Raji (cell line): ENCODE data around the gene NPAS1.

ENCODE experiments used
- POLR2A ChIP-seq: IDR thresholded peaks from 2 replicates; pipeline ENCODE4 v1.6.1; 2011; ENCODE audit warnings: low read depth, low read length, control low read depth; ENCODE audit not compliant: insufficient read depth

The NPAS1 gene

GRCh38 chr19:47024502-47024901 lies 4.9 kb downstream of the NPAS1 start:
- no peak for TF ChIP-seq POLR2A

- TF ChIP-seq POLR2A, result no peak
These were observed 6.5 kb downstream of the NPAS1 start for GRCh38 chr19:47026156-47026555.

- TF ChIP-seq POLR2A, result no peak
These were observed 7.3 kb downstream of the NPAS1 start for GRCh38 chr19:47026889-47027288.

- TF ChIP-seq POLR2A, result no peak
These were observed 8.0 kb downstream of the NPAS1 start for GRCh38 chr19:47027586-47028088.

GRCh38 chr19:47028195-47028601 lies 8.6 kb downstream of the NPAS1 start:
- TF ChIP-seq POLR2A, result no peak

- no peak for TF ChIP-seq POLR2A
These were observed 12.7 kb downstream of the NPAS1 start for GRCh38 chr19:47032171-47032811.

GRCh38 chr19:47035127-47036096 lies 15.8 kb downstream of the NPAS1 start:
- TF ChIP-seq POLR2A, result peak; percentile 59

- no peak for TF ChIP-seq POLR2A
These were observed 16.5 kb downstream of the NPAS1 start for GRCh38 chr19:47036097-47036651.

GRCh38 chr19:47037766-47038165 lies 18.1 kb downstream of the NPAS1 start:
- no peak for TF ChIP-seq POLR2A

- TF ChIP-seq POLR2A, result no peak
These were observed 19.7 kb downstream of the NPAS1 start for GRCh38 chr19:47039239-47039874.

GRCh38 chr19:47040869-47041268 lies 21.2 kb downstream of the NPAS1 start:
- TF ChIP-seq POLR2A, result no peak

GRCh38 chr19:47044946-47045866 lies 25.6 kb downstream of the NPAS1 start:
- no peak for TF ChIP-seq POLR2A

- no peak for TF ChIP-seq POLR2A
These were observed 26.3 kb downstream of the NPAS1 start for GRCh38 chr19:47045867-47046470.
